Measurements from ENCODE around the gene SIRPB2.
A peak's percentile ranks its signal among the peaks of the same experiment; 100 is the strongest.
"Not testable (repeated sequence)": the region's sequence is repeated elsewhere in the genome, so short reads cannot be mapped to it uniquely, and the experiment has no call there.

The SIRPB2 gene

GRCh38 chr20:1499528-1500420 lies 8.6 kb upstream of the SIRPB2 start:
- DNase-seq (ENCODE audit: low read depth) = no peak

- not testable (repeated sequence) for DNase-seq (ENCODE audit: low read depth)
These were observed 6.2 kb upstream of the SIRPB2 start for GRCh38 chr20:1497371-1497770.

- DNase-seq (ENCODE audit: low read depth) = no peak
These were observed 5.7 kb upstream of the SIRPB2 start for GRCh38 chr20:1496930-1497329.

- DNase-seq (ENCODE audit: low read depth) = no peak
These were observed 3.2 kb upstream of the SIRPB2 start for GRCh38 chr20:1494436-1494835.

GRCh38 chr20:1493536-1493935 lies 2.3 kb upstream of the SIRPB2 start:
- DNase-seq (ENCODE audit: low read depth) = no peak

GRCh38 chr20:1491860-1492642 lies 831 bp upstream of the SIRPB2 start:
- DNase-seq (ENCODE audit: low read depth) = no peak

GRCh38 chr20:1490643-1491195 lies 501 bp downstream of the SIRPB2 start:
- DNase-seq (ENCODE audit: low read depth) = no peak

GRCh38 chr20:1489764-1490436 lies 1.3 kb downstream of the SIRPB2 start:
- DNase-seq (ENCODE audit: low read depth) = no peak

- no peak for DNase-seq (ENCODE audit: low read depth)
These were observed 1.9 kb downstream of the SIRPB2 start for GRCh38 chr20:1489325-1489724.

GRCh38 chr20:1486566-1486965 lies 4.7 kb downstream of the SIRPB2 start:
- no peak for DNase-seq (ENCODE audit: low read depth)

- no peak for DNase-seq (ENCODE audit: low read depth)
These were observed 6.6 kb downstream of the SIRPB2 start for GRCh38 chr20:1484438-1485116.

- DNase-seq (ENCODE audit: low read depth) = no peak
These were observed 11.2 kb downstream of the SIRPB2 start for GRCh38 chr20:1479831-1480595.

GRCh38 chr20:1478566-1478965 lies 12.7 kb downstream of the SIRPB2 start:
- DNase-seq (ENCODE audit: low read depth) = peak; percentile 24

GRCh38 chr20:1477896-1478490 lies 13.2 kb downstream of the SIRPB2 start:
- no peak for DNase-seq (ENCODE audit: low read depth)

- no peak for DNase-seq (ENCODE audit: low read depth)
These were observed 16.2 kb downstream of the SIRPB2 start for GRCh38 chr20:1474817-1475603.

GRCh38 chr20:1474325-1474724 lies 16.9 kb downstream of the SIRPB2 start:
- no peak for DNase-seq (ENCODE audit: low read depth)

GRCh38 chr20:1473246-1474220 lies 17.7 kb downstream of the SIRPB2 start:
- no peak for DNase-seq (ENCODE audit: low read depth)

- no peak for DNase-seq (ENCODE audit: low read depth)
These were observed 18.5 kb downstream of the SIRPB2 start for GRCh38 chr20:1472556-1473245.
